Adrenal gland (tissue), 12 donors: ENCODE data around the gene ANKS1A. TPM values are rescaled to one million over a fixed set of nuclear protein-coding genes. Genes with fewer than 3 reads are reported as not detected.

Experiments used
- DNase-seq, 7 donors: peaks; one replicate each; pipeline ENCODE4 v3.0.0-alpha.2; 2019 to 2020
- H3K27ac ChIP-seq, 5 donors: fragments of 200-600 bp; sonication (generic) in 4 of 5; 1 replicate in 3 of 5; 2 replicates in 2 of 5; pipeline versions ENCODE4 v1.5.1 to v1.8.0; 2016 to 2020; ENCODE audit warnings: mild to moderate bottlenecking in 1 of 5
- H3K27me3 ChIP-seq: fragments of 200-600 bp; 2 replicates; pipeline ENCODE4 v1.8.0; 2021
- H3K36me3 ChIP-seq, 2 donors: fragments of 200-600 bp; replicated peaks in 1 of 2; 1 replicate in 1 of 2; 2 replicates in 1 of 2; pipeline versions ENCODE4 v1.5.1 to v1.8.0; 2018 to 2022
- H3K4me1 ChIP-seq, 2 donors: fragments of 200-600 bp; replicated peaks in 1 of 2; 1 replicate in 1 of 2; 2 replicates in 1 of 2; pipeline versions ENCODE4 v1.5.1 to v1.8.0; 2018 to 2021
- H3K4me3 ChIP-seq, 4 donors: fragments of 200-600 bp; sonication (generic) in 3 of 4; one replicate each; pipeline ENCODE4 v1.5.1; 2016 to 2018
- H3K9me3 ChIP-seq, 3 donors: fragments of 200-600 bp; sonication (generic) in 1 of 3; replicated peaks in 1 of 3; 1 replicate in 2 of 3; 2 replicates in 1 of 3; pipeline versions ENCODE4 v1.5.1 to v1.8.0; 2016 to 2021
- POLR2A ChIP-seq, 2 donors: fragments of 450-650 bp; IDR thresholded peaks; one replicate each; pipeline ENCODE4 v1.6.1; 2017; ENCODE audit warnings: antibody characterized with exemption in 2 of 2, mild to moderate bottlenecking in 2 of 2, moderate library complexity in 1 of 2
- WGBS, 4 donors: extraction: QIAGEN DNeasy Blood & Tissue Kit in 2 of 4; methylation state at CpG; one replicate each; pipeline versions ENCODE4 v1.1.5 to v1.1.7; 2013 to 2017; 5-methylcytosine and 5-hydroxymethylcytosine counted together
- intact Hi-C, 2 donors: fragments of 100-400 bp; cut with DNase I; formaldehyde crosslinking; loops; one replicate each; pipeline versions ENCODE4 v1.14.1 to v1.15.0; 2022 to 2023
- polyA plus RNA-seq, 3 donors: library from polyadenylated mRNA; stranded (reverse); fragments of 200-250 nt in 2 of 3; fragments of 350-450 nt in 1 of 3; fragmentation: Illumina TruSeq in 1 of 3; extraction: RNeasy Lipid Tissue Mini Kit (QIAGEN cat#74804) in 1 of 3; gene quantifications; one replicate each; pipeline ENCODE4 v1.2.3, GENCODE V29; 2013 to 2014
- total RNA-seq, 9 donors: library from RNA; depleted of rRNA in 4 of 9; stranded (reverse); fragments of >200 nt in 4 of 9; fragments of 120-200 nt in 1 of 9; fragmentation: NEBNext Ultra II Directional in 1 of 9; extraction: Animal tissue kit (Norgen Biotek cat#: 25700) in 1 of 9; gene quantifications; one replicate each; pipeline versions ENCODE4 v1.1.0 to v1.2.4, GENCODE V29; 2013 to 2023
- TF ChIP-seq, protein P1 (sequence below), 6 experiments: fragments of 450-650 bp in 4 of 6; fragments of 200-600 bp in 2 of 6; sonication (generic) in 1 of 6; IDR thresholded peaks; 1 replicate in 5 of 6; 2 replicates in 1 of 6; pipeline versions ENCODE4 v1.5.1 to v1.8.0; 2016 to 2021; ENCODE audit warnings: antibody characterized with exemption in 6 of 6, mild to moderate bottlenecking in 2 of 6, moderate library complexity in 1 of 6
- donor health status: healthy with polysubstance abuse.
- donor health status: Bipolar disorder and iron deficiency.
- donor health status: DM: yes; HTN: yes; CAD: no.
- donor health status: DM: no; HTN: no; CAD: no.
- donor health status: DM: no; HTN: no; CAD: no.
- donor health status: DM: yes; HTN: yes; CAD: no.

The ANKS1A gene
- total and polyA plus RNA-seq, 12 donors: 11.7 to 68.0 (median 42.4) TPM

GRCh38 chr6:35044761-35045421 lies 155.8 kb downstream of the ANKS1A start:
- no peaks in the 10 kb centered on the region for H3K9me3 ChIP-seq
- peak overlapping the region; percentile 23 to 96 (median 63) for H3K27ac ChIP-seq
- no peaks in the 10 kb centered on the region for H3K27me3 ChIP-seq
- peaks cover 0 to 6% of the 10 kb centered on the region in 2 donors for H3K36me3 ChIP-seq
- peaks cover 49 to 93% of the 10 kb centered on the region in 2 donors for H3K4me1 ChIP-seq
- 36 to 49% (median 39%) methylated on average over 3 of the region's 3 CpGs for WGBS, 4 donors
- H3K4me3 ChIP-seq: no peak overlapping the region
- peak in 1 of 7 donors; percentile 32 for DNase-seq
- intact Hi-C loops: no loop called here
- TF ChIP-seq, protein P1, sequence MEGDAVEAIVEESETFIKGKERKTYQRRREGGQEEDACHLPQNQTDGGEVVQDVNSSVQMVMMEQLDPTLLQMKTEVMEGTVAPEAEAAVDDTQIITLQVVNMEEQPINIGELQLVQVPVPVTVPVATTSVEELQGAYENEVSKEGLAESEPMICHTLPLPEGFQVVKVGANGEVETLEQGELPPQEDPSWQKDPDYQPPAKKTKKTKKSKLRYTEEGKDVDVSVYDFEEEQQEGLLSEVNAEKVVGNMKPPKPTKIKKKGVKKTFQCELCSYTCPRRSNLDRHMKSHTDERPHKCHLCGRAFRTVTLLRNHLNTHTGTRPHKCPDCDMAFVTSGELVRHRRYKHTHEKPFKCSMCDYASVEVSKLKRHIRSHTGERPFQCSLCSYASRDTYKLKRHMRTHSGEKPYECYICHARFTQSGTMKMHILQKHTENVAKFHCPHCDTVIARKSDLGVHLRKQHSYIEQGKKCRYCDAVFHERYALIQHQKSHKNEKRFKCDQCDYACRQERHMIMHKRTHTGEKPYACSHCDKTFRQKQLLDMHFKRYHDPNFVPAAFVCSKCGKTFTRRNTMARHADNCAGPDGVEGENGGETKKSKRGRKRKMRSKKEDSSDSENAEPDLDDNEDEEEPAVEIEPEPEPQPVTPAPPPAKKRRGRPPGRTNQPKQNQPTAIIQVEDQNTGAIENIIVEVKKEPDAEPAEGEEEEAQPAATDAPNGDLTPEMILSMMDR (IDR thresholded peaks at IDR 0.05): no peak
- TF ChIP-seq POLR2A (IDR thresholded peaks at IDR 0.05): no peak

DNA sequence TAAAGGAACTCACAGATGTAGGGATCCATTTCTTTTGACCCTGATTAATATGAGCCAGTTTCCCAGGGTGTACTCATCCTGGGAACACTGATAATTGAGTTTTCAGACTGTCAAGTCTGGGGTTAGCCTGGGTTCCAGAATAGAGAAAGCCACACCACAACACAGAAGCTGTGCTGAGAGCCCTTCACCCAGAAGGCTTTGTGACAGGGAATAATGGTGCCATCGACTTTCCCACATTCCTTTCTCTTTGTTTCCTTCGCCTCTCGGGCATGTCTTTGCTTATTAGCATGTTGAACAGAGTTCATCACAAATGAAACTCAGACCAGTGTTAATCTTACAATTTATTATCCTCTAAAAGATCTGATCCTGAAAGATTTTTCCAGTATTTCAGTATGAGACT lies 157.0 kb downstream of the ANKS1A start:
- WGBS, 4 donors: 64 to 69% (median 67%) methylated on average over 3 of the region's 3 CpGs
- Histone ChIP-seq H3K27me3 (no peaks in the 10 kb centered on the region), H3K4me3 (no peak overlapping the region), H3K4me1 (peaks cover 60 to 98% of the 10 kb centered on the region in 2 donors), H3K27ac (peak overlapping the region in 4 of 5 donors; percentile 85 to 96 (median 90)), H3K9me3 (no peaks in the 10 kb centered on the region), H3K36me3 (peaks cover 0 to 6% of the 10 kb centered on the region in 2 donors)
- TF ChIP-seq, protein P1 (IDR thresholded peaks at IDR 0.05): no peak
- TF ChIP-seq POLR2A (IDR thresholded peaks at IDR 0.05): no peak
- DNase-seq: no peak
- intact Hi-C loops: no loop called here

GRCh38 chr6:35046862-35047261 lies 157.8 kb downstream of the ANKS1A start:
- intact Hi-C loops: no loop called here
- DNase-seq: no peak
- 63 to 86% (median 72%) methylated on average over 1 of the region's 1 CpG for WGBS, 4 donors
- H3K4me1 ChIP-seq: peaks cover 62 to 98% of the 10 kb centered on the region in 2 donors
- peak overlapping the region; percentile 69 to 96 (median 88) for H3K27ac ChIP-seq
- no peaks in the 10 kb centered on the region for H3K9me3 ChIP-seq
- H3K27me3 ChIP-seq: no peaks in the 10 kb centered on the region
- peaks cover 0 to 9% of the 10 kb centered on the region in 2 donors for H3K36me3 ChIP-seq
- no peak overlapping the region for H3K4me3 ChIP-seq
- TF ChIP-seq, protein P1 (IDR thresholded peaks at IDR 0.05): no peak
- TF ChIP-seq POLR2A (IDR thresholded peaks at IDR 0.05): no peak

GRCh38 chr6:35047265-35048011 lies 158.4 kb downstream of the ANKS1A start:
- intact Hi-C loops: no loop called here
- TF ChIP-seq, protein P1 (IDR thresholded peaks at IDR 0.05): no peak
- TF ChIP-seq POLR2A (IDR thresholded peaks at IDR 0.05): peak in 1 of 2 donors; percentile 26
- WGBS, 4 donors: 8 to 22% (median 20%) methylated on average over 6 to 7 of the region's 7 CpGs
- peaks cover 0 to 8% of the 10 kb centered on the region in 2 donors for H3K36me3 ChIP-seq
- peak in 6 of 7 donors; percentile 47 to 83 (median 70) for DNase-seq
- peak overlapping the region; percentile 69 to 96 (median 88) for H3K27ac ChIP-seq
- H3K27me3 ChIP-seq: no peaks in the 10 kb centered on the region
- peaks cover 62 to 98% of the 10 kb centered on the region in 2 donors for H3K4me1 ChIP-seq
- H3K4me3 ChIP-seq: peak overlapping the region in 1 of 4 donors; percentile 7
- no peaks in the 10 kb centered on the region for H3K9me3 ChIP-seq
